ENCODE measurements around the gene METTL9.
"Not testable (repeated sequence)": the region's sequence is repeated elsewhere in the genome, so short reads cannot be mapped to it uniquely, and the experiment has no call there.

GRCh38 chr16:21551600-21551999 is 47.8 kb upstream of the METTL9 start:
- TF ChIP-seq, protein P1, sequence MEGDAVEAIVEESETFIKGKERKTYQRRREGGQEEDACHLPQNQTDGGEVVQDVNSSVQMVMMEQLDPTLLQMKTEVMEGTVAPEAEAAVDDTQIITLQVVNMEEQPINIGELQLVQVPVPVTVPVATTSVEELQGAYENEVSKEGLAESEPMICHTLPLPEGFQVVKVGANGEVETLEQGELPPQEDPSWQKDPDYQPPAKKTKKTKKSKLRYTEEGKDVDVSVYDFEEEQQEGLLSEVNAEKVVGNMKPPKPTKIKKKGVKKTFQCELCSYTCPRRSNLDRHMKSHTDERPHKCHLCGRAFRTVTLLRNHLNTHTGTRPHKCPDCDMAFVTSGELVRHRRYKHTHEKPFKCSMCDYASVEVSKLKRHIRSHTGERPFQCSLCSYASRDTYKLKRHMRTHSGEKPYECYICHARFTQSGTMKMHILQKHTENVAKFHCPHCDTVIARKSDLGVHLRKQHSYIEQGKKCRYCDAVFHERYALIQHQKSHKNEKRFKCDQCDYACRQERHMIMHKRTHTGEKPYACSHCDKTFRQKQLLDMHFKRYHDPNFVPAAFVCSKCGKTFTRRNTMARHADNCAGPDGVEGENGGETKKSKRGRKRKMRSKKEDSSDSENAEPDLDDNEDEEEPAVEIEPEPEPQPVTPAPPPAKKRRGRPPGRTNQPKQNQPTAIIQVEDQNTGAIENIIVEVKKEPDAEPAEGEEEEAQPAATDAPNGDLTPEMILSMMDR (IDR thresholded peaks at IDR 0.05): not testable (repeated sequence)
- TF ChIP-seq POLR2A (IDR thresholded peaks at IDR 0.05): not testable (repeated sequence)

Data from ovary (tissue), 3 donors.